Measurements from ENCODE around the gene TNRC6A. TPM values are rescaled to one million over a fixed set of nuclear protein-coding genes. Genes with fewer than 3 reads are reported as not detected.

The TNRC6A gene
- total and polyA plus RNA-seq, 2 of the 13 experiments (the other 11 are each of a cell fraction or from before 2014, with no cell fraction given) = 30.9 to 43.6 TPM

DNA sequence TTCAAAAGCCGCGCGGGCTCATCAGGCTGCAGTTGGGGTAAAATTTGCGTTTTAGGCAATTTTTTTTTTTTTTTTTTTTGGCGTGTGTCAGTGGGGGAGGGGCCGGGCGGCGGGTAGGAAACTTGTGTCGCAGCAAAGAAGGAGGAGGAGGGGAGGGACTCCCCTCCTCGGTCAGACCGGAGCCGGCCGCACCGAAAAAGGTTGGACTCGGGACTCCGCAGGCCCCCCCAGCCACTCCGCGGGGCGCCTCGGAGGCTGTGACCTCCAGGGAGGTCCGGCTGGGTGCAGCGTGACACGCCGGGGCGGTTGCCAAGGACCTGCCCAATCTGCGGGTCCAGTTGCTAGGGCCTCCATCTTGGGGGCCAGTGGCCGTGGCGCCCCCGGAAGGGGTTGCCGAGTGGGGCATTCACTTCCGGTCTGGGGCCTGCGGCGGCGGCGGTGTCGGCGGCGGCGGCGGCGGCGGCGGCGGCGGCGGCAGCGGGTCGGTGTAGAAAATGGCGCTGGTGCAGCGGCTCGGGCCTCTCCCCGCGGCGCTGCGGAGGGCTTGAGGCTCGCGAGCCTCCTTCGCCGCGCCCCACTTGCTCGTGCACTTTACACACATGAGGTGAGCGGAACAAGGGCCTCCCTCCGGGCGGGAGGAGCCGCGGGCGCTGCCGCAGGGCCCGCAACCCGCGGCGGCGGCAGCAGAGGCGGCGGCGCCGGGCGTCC, at the start of gene TNRC6A (continued):
- TF ChIP-seq PRDM15 (CRISPR knock-in tag; IDR thresholded peaks at IDR 0.05) = 0 out of 2 replicates have a peak, but pooled peaks have one; percentile 67
- TF ChIP-seq HOXD1 (CRISPR knock-in tag; IDR thresholded peaks at IDR 0.05) = peak; percentile 56; the same call in 1 of the 2 replicates
- TF ChIP-seq, protein P1, sequence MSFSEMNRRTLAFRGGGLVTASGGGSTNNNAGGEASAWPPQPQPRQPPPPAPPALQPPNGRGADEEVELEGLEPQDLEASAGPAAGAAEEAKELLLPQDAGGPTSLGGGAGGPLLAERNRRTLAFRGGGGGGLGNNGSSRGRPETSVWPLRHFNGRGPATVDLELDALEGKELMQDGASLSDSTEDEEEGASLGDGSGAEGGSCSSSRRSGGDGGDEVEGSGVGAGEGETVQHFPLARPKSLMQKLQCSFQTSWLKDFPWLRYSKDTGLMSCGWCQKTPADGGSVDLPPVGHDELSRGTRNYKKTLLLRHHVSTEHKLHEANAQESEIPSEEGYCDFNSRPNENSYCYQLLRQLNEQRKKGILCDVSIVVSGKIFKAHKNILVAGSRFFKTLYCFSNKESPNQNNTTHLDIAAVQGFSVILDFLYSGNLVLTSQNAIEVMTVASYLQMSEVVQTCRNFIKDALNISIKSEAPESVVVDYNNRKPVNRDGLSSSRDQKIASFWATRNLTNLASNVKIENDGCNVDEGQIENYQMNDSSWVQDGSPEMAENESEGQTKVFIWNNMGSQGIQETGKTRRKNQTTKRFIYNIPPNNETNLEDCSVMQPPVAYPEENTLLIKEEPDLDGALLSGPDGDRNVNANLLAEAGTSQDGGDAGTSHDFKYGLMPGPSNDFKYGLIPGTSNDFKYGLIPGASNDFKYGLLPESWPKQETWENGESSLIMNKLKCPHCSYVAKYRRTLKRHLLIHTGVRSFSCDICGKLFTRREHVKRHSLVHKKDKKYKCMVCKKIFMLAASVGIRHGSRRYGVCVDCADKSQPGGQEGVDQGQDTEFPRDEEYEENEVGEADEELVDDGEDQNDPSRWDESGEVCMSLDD (CRISPR knock-in tag; IDR thresholded peaks at IDR 0.05; ENCODE audit: borderline replicate concordance) = peak; percentile 76
- TF ChIP-seq ZNF83 (CRISPR knock-in tag; IDR thresholded peaks at IDR 0.05; ENCODE audit: borderline replicate concordance) = no peak
- peak; percentile 21; the same call in 1 of the 2 replicates for TF ChIP-seq STAG1 (CRISPR knock-in tag; IDR thresholded peaks at IDR 0.05)
- TF ChIP-seq ZNF710 (CRISPR knock-in tag; IDR thresholded peaks at IDR 0.05; ENCODE audit: borderline replicate concordance) = 0 out of 2 replicates have a peak, but pooled peaks have one; percentile 10
- peak; percentile 68; the same call in 1 of the 2 replicates for TF ChIP-seq ZNF124 (CRISPR knock-in tag; IDR thresholded peaks at IDR 0.05)
- peak; percentile 92 for TF ChIP-seq ARID4A (CRISPR knock-in tag; IDR thresholded peaks at IDR 0.05; ENCODE audit: borderline replicate concordance)
- TF ChIP-seq ZNF326 (CRISPR knock-in tag; IDR thresholded peaks at IDR 0.05; ENCODE audit: borderline replicate concordance) = no peak
- no peak for TF ChIP-seq ZNF674 (CRISPR knock-in tag; IDR thresholded peaks at IDR 0.05; ENCODE audit: low read depth)
- peak; percentile 70; the same call in 1 of the 2 replicates for TF ChIP-seq HDAC1 (CRISPR knock-in tag; IDR thresholded peaks at IDR 0.05)
- no peak for TF ChIP-seq ZNF775 (CRISPR knock-in tag; IDR thresholded peaks at IDR 0.05; ENCODE audit: borderline replicate concordance)
- TF ChIP-seq ZNF101 (CRISPR knock-in tag; IDR thresholded peaks at IDR 0.05; ENCODE audit: borderline replicate concordance, low read depth) = no peak
- TF ChIP-seq TBX2 (CRISPR knock-in tag; IDR thresholded peaks at IDR 0.05; ENCODE audit: borderline replicate concordance) = peak; percentile 58; the same call in 1 of the 2 replicates
- peak; percentile 73; the same call in 1 of the 2 replicates for TF ChIP-seq RXRA (CRISPR knock-in tag; IDR thresholded peaks at IDR 0.05)
